HG02884 (cell line): ENCODE measurements around the gene DST.
"Not testable (repeated sequence)": the region's sequence is repeated elsewhere in the genome, so short reads cannot be mapped to it uniquely, and the experiment has no call there.

ENCODE experiments used
- ATAC-seq: cut with Tn5 transposase; IDR thresholded peaks from one replicate; pipeline ENCODE4 v1.9.1; 2021; ENCODE audit warnings: mild to moderate bottlenecking, moderate library complexity; ENCODE audit not compliant: unreplicated experiment

The DST gene

GRCh38 chr6:56521454-56521853, 121.2 kb downstream of the DST start:
- ATAC-seq = no peak

- no peak for ATAC-seq
Measured at GRCh38 chr6:56520218-56520617, 122.5 kb downstream of the DST start.

- ATAC-seq = no peak
Measured at GRCh38 chr6:56518995-56519767, 123.5 kb downstream of the DST start.

- ATAC-seq = no peak
Measured at GRCh38 chr6:56517155-56517745, 125.4 kb downstream of the DST start.

- ATAC-seq = no peak
Measured at GRCh38 chr6:56516003-56516402, 126.7 kb downstream of the DST start.

- no peak for ATAC-seq
Measured at GRCh38 chr6:56515081-56515905, 127.4 kb downstream of the DST start.

GRCh38 chr6:56514395-56514794, 128.3 kb downstream of the DST start:
- ATAC-seq = no peak

GRCh38 chr6:56513631-56514030, 129.1 kb downstream of the DST start:
- ATAC-seq = no peak

GRCh38 chr6:56511591-56511990, 131.1 kb downstream of the DST start:
- ATAC-seq = no peak

GRCh38 chr6:56510984-56511531, 131.6 kb downstream of the DST start:
- no peak for ATAC-seq

GRCh38 chr6:56509031-56509430, 133.7 kb downstream of the DST start:
- ATAC-seq = no peak

- ATAC-seq = no peak
Measured at GRCh38 chr6:56507517-56507916, 135.2 kb downstream of the DST start.

GRCh38 chr6:56505512-56506260, 137.0 kb downstream of the DST start:
- no peak for ATAC-seq

- ATAC-seq = no peak
Measured at GRCh38 chr6:56501993-56502392, 140.7 kb downstream of the DST start.

GRCh38 chr6:56499095-56499494, 143.6 kb downstream of the DST start:
- no peak for ATAC-seq

- no peak for ATAC-seq
Measured at GRCh38 chr6:56497691-56498090, 145.0 kb downstream of the DST start.

- no peak for ATAC-seq
Measured at GRCh38 chr6:56497240-56497639, 145.4 kb downstream of the DST start.

- ATAC-seq = not testable (repeated sequence)
Measured at GRCh38 chr6:56496650-56497049, 146.0 kb downstream of the DST start.

GRCh38 chr6:56495654-56496053, 147.0 kb downstream of the DST start:
- ATAC-seq = no peak

- no peak for ATAC-seq
Measured at GRCh38 chr6:56491606-56492328, 150.9 kb downstream of the DST start.
